Ectodermal cell (in vitro differentiated cells): Measurements from ENCODE around the gene TGFBR2.

ENCODE experiments used
- H3K27ac ChIP-seq: 2 replicates; pipeline ENCODE4 v1.7.0; 2013; ENCODE audit warnings: mild to moderate bottlenecking, low read depth, low read length; ENCODE audit not compliant: insufficient read depth, poor library complexity, severe bottlenecking
- H3K27me3 ChIP-seq: 2 replicates; pipeline ENCODE4 v1.7.0; 2013; ENCODE audit warnings: mild to moderate bottlenecking, low read length; ENCODE audit not compliant: insufficient read depth, control insufficient read depth, poor library complexity, severe bottlenecking
- H3K36me3 ChIP-seq: one replicate; pipeline ENCODE4 v1.7.0; 2013; ENCODE audit warnings: low read length; ENCODE audit not compliant: control insufficient read depth, insufficient read depth
- H3K4me1 ChIP-seq: one replicate; pipeline ENCODE4 v1.7.0; 2013; ENCODE audit warnings: low read length; ENCODE audit not compliant: control insufficient read depth, insufficient read depth
- H3K4me3 ChIP-seq: 2 replicates; pipeline ENCODE4 v1.7.0; 2013; ENCODE audit warnings: low read depth, low read length, control low read depth; ENCODE audit not compliant: insufficient read depth
- H3K9me3 ChIP-seq: 2 replicates; pipeline ENCODE4 v1.7.0; 2013; ENCODE audit warnings: mild to moderate bottlenecking, low read length, moderate library complexity; ENCODE audit not compliant: control insufficient read depth
- WGBS, 2 experiments: methylation state at CpG; one replicate each; pipeline ENCODE4 v1.1.7; 2013; ENCODE audit warnings: missing lambda C conversion rate in 2 of 2; 5-methylcytosine and 5-hydroxymethylcytosine counted together

TGFBR2 gene

DNA sequence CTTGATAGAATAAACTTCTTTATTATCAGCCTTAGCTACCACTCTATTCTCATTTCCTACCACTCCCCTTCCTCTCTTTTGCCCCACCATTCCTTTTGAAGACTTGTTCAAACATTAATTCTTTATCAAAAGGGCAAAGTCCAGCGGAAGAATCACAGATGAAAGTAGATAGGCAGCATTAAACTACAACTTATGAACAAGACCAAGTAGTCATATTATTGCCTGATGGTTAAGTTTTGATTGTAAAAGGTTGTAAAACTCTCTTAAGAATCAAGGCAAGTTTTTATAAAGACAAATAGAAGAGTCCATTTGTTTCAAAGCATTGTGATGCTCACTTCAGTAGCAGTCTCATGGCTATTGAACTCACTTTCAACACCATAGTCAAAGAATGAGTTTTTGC lies 22.4 kb upstream of the TGFBR2 start:
- Histone ChIP-seq H3K27ac (no peak overlapping the region), H3K9me3 (no peaks in the 10 kb centered on the region), H3K27me3 (no peaks in the 10 kb centered on the region), H3K36me3 (no peaks in the 10 kb centered on the region), H3K4me3 (no peak overlapping the region), H3K4me1 (no peaks in the 10 kb centered on the region)
- WGBS, 2 experiments = 100% methylated on average over 1 of the region's 1 CpG

DNA sequence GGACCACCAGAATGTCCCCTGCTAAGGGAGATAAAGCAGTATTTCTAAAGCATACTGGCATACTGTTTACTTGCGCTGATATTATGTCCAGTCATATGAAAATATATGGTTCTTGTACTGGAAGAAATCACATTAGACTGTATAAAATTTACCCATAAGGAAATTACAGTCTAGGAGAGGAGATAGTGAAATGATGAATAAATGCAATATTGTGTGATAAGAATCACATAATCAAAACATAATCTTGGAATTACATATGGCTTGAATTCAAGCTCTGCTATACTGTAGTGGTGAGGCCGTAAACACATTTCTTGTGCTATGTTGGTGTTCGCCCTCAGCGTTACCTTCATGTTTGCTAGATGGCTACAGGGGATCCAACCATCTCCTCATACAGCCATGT lies 20.7 kb upstream of the TGFBR2 start:
- Histone ChIP-seq H3K27me3 (no peaks in the 10 kb centered on the region), H3K9me3 (no peaks in the 10 kb centered on the region), H3K27ac (no peak overlapping the region), H3K4me1 (no peaks in the 10 kb centered on the region), H3K4me3 (no peak overlapping the region), H3K36me3 (no peaks in the 10 kb centered on the region)
- WGBS, 2 experiments = 96 to 100% methylated on average over 4 of the region's 4 CpGs

DNA sequence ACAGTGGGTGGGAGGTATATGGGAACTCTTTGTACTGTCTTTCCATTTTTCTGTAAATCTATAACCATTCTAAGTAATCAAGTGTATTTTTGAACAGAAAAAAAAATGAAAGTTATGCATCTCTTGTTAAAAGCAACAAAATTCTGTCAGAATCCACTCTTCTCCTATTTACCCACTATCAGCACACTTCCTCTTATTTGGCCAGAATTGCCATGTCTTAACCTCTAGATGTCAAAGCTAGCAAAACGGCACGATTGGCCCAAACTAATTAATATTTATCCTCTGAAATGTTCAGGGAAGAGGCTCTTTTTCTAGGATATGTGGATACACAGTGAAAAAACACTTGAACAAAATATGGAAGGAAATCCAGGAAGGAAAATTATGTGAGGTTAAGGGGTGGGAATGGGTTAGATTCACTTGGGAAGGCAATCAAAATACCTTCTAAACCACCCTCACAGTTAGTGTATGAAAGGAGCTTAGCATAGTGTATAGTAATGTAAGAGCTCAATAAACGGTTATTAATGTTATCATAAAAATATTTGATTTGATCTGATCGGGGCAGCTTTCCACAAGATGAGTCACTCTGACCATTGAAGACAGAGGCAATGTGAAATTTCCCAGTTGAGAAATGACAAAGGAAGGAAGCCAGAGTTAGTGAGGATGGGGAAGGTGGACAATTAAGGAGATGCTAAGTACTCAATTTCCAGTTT lies 20.1 kb upstream of the TGFBR2 start:
- Histone ChIP-seq H3K27ac (no peak overlapping the region), H3K4me3 (no peak overlapping the region), H3K4me1 (no peaks in the 10 kb centered on the region), H3K27me3 (no peaks in the 10 kb centered on the region), H3K36me3 (no peaks in the 10 kb centered on the region), H3K9me3 (no peaks in the 10 kb centered on the region)
- 91 to 96% methylated on average over 4 of the region's 4 CpGs for WGBS, 2 experiments

DNA sequence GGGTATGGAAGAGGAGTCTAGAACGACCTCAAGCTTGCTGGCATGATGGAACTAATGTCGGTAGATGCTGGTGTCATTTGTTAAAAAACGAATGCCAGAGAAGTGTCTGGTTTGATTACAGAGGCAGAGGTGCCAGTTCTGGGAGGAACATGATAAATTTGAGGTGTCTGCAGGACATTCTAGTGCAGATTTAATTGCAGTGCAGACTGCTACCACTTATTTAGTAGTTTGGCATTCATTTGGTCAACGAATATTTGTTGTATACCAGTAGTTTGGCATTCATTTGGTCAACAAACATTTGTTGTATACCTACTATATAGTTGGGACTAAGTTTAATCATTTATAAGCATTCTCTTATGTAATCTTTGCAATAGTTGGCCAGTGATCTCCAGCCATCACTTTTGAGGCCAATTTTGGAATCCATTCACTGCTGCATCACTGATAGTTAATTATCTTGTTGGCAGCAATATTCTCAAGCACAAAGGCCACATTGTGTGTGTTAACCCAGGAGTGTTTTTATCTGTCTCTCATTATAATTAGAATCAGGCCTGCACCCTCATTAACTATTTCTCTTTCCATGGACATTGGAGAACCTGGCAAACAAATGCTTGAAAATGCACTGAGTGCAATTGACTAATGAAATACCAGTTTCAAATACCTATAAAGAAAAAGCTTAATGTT lies 19.5 kb upstream of the TGFBR2 start:
- Histone ChIP-seq H3K4me1 (no peaks in the 10 kb centered on the region), H3K36me3 (no peaks in the 10 kb centered on the region), H3K27me3 (no peaks in the 10 kb centered on the region), H3K4me3 (no peak overlapping the region), H3K9me3 (no peaks in the 10 kb centered on the region), H3K27ac (no peak overlapping the region)
- WGBS, 2 experiments = 91 to 95% methylated on average over 3 to 4 of the region's 4 CpGs

DNA sequence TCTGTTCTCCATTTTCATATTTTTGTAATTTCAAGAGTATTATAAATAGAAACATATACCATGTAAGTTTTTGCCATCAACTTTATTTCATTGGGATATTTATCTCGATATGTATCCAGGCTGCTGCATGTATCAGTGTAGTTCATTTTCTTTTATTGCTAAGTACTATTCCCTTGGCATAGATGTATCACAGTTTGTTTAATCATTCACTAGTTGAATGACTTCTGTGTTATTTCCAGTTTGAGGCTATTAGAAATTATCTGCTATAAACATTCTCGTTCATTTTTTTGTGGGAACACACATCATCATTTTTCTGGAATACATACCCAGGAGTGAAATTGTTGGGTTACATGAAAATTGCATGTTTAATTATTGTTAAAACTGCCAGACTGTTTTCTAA lies 18.5 kb upstream of the TGFBR2 start:
- Histone ChIP-seq H3K27me3 (no peaks in the 10 kb centered on the region), H3K27ac (no peak overlapping the region), H3K4me3 (no peak overlapping the region), H3K36me3 (no peaks in the 10 kb centered on the region), H3K9me3 (no peaks in the 10 kb centered on the region), H3K4me1 (no peaks in the 10 kb centered on the region)
- 100% methylated on average over 1 of the region's 2 CpGs; no CpG with 5 or more reads in 1 of the 2 experiments for whole genome bisulfite sequencing, 2 experiments

DNA sequence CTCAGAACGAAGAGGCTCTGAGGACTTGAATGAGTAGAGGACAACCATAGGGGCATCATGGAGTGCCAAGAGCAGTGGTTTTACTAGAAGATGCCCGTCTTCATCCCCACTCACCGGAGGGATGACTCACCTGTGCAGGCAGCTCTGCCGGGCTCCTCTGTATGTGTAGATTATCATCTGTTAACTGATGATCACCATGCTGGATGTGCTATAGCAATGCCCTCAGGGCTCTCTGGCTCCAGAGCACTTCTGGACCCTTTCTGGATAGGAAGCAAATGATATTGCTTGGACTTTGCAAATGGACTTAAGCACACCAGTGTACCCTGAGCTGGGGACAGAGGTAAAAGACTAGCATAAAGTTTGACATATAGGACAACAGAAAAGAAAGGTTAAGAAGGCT lies 10.2 kb upstream of the TGFBR2 start:
- Histone ChIP-seq H3K27ac (no peak overlapping the region), H3K4me3 (no peak overlapping the region), H3K36me3 (no peaks in the 10 kb centered on the region), H3K4me1 (no peaks in the 10 kb centered on the region), H3K27me3 (no peaks in the 10 kb centered on the region), H3K9me3 (no peaks in the 10 kb centered on the region)
- 95 to 96% methylated on average over 4 of the region's 4 CpGs for WGBS, 2 experiments

DNA sequence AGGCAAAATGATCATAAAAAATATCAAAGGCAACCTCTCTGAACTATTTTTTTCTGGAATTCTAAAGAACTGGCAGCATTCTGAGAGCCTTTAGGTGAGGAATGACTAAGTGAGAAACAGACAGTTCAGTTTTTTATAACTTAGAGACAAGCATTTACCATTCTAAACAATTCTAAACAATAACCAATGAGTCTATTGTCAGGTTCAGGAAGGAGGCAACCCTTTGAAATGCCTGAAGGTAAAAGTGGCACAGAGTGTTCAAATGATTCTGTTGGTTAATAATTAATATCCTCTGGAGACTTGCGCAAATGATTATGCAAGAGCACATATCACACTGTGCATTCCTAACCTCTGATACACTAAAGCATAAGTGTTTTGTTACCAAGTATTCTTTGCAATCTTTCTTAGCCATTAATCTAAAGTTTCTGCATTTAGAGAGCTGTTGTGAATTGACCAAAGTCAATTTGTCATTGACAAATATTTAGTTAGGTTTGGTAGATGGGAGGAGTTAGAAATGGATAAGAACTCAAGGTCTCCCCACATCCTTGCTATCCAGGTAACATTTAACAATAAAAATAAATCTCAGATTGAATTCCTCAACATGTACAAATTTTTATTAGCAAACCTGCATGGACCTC lies 9.2 kb upstream of the TGFBR2 start:
- no peaks in the 10 kb centered on the region for H3K4me1 ChIP-seq
- 100% methylated on average over 1 of the region's 1 CpG for WGBS, 2 experiments
- no peaks in the 10 kb centered on the region for H3K9me3 ChIP-seq
- no peaks in the 10 kb centered on the region for H3K36me3 ChIP-seq
- H3K27ac ChIP-seq = no peak overlapping the region
- no peaks in the 10 kb centered on the region for H3K27me3 ChIP-seq
- no peak overlapping the region for H3K4me3 ChIP-seq

DNA sequence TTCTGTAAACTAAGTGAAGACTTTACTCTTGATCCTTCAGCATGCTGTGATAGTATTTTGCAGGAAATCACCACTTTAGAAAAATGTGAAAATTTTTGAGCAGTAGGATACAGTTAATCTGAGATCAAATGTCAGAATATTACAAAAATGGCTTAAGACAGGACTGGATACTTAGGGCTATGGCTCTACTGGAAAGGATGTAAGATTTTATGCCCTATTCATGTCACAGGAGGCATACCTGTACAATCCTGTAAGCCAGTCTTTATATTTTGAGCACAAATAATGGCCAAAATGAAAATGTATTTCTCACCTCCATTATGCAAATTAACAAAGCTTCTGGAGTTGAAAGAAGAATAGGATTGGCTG lies 8.6 kb upstream of the TGFBR2 start:
- Histone ChIP-seq H3K9me3 (no peaks in the 10 kb centered on the region), H3K36me3 (no peaks in the 10 kb centered on the region), H3K27me3 (no peaks in the 10 kb centered on the region), H3K27ac (no peak overlapping the region), H3K4me3 (no peak overlapping the region), H3K4me1 (no peaks in the 10 kb centered on the region)

DNA sequence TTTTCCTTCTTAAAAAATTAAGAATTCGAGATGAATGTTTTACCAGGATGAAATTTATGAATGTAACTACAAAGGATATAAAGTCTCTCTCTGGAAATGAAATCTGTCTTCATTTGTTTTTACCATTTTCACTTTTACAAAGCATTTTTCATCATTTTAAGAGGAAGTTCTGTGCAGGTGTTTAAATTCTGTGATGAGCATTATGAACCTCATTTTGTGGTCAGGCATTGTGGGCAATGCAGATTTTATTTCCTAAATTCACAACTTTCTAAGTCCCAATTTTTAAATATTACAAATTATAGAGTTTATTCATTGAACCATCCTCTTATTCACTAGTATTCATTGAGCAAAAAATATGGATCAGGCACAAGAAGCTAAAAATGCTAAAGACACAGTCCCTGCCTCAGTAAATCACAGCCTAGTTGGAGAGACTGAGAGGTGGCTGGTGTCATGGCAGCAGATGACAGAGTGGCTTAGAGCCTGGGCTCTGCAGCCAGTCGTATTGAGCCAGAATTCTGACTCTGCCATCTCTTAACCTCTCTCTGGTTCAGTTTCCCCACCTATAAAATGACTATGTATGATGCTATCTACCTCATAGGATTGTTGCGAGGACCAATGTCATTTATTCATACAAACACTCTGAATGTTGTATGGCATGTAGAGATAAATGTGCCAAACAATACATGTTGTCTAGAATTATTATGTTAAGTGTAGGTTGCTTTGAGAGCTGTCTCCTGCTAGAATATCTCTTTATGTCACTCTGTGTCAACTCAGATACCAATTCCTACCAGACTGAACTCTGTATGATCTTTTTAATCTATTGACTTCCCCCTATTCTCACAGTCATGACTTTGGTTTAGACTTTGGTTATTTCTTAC lies 7.5 kb upstream of the TGFBR2 start:
- H3K27me3 ChIP-seq = no peaks in the 10 kb centered on the region
- 87 to 91% methylated on average over 1 to 3 of the region's 3 CpGs for WGBS, 2 experiments
- H3K9me3 ChIP-seq = no peaks in the 10 kb centered on the region
- H3K4me1 ChIP-seq = no peaks in the 10 kb centered on the region
- H3K27ac ChIP-seq = no peak overlapping the region
- no peaks in the 10 kb centered on the region for H3K36me3 ChIP-seq
- H3K4me3 ChIP-seq = no peak overlapping the region

DNA sequence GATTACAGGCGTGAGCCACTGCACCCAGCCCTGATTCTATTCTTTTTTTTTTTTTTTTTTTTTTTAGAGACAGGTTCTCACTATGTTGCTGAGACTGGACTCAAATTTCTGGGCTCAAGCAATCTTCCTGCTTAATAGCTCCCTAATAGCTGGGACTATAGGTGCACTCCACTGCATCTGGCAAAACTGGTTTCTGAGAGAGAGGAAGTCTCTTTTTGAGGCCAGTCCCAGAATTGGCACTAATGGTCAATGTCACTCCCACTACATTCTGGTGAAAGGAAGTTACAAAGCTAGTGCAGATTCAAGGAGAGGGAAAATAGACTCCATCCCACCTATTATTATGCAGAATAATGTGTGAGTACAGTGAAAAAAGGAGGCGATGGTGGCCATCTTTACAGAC lies 5.8 kb upstream of the TGFBR2 start:
- WGBS, 2 experiments = 71 to 100% methylated on average over 1 of the region's 2 CpGs
- Histone ChIP-seq H3K27me3 (peaks cover 9% of the 10 kb centered on the region), H3K36me3 (no peaks in the 10 kb centered on the region), H3K4me3 (no peak overlapping the region), H3K4me1 (no peaks in the 10 kb centered on the region), H3K9me3 (no peaks in the 10 kb centered on the region), H3K27ac (no peak overlapping the region)
